ENCODE measurements around the gene CASKIN1. TPM values are rescaled to one million over a fixed set of nuclear protein-coding genes. Genes with fewer than 3 reads are reported as not detected.

The CASKIN1 gene
- total and polyA plus RNA-seq, 4 experiments from 2014 or later = not detected

DNA sequence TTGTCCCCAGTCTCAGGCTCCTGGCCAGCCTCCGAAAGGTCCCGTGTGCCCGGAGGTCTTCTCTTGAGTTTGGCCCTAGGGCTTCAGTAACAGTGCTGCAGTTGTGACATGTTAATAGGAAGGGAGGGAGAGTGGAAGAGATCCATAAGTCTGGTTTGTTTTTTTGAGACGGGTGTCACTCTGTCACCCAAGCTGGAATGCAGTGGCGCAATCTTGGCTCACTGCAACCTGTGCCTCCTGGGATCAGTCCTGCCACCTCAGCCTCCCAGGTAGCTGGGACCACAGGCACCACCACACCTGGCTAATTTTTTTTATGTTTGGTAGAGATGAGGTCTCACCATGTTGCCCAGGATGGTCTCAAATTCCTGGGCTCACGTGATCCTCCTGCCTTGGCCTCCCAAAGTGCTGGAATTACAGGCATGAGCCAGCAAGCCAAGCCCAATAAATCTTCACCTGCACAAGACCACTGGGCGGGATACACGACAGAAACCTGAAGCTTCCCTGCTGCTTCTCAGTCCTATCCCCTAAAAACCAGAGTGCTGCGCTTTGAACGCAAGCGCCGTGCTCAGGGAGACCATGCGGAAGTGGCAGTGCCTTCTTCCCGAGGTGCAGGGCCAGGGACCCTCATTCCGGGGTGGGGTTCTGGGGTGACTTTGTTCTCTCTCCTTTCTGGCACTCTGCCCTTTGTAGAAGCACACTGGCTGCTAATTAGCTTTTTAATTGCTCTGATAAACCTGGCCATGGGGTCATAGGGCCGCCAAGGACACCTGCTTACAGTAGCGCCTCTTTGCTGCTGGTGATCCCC lies 29.9 kb downstream of the CASKIN1 start:
- Mint-ChIP-seq H3K9me3 (no peaks in the 10 kb centered on the region), H3K36me3 (peaks cover 3 to 5% of the 10 kb centered on the region in 2 donors), H3K4me3 (peak overlapping the region in 1 of 8 donors; percentile 20), H3K27ac (peak overlapping the region in 3 of 7 donors; percentile 7 to 76 (median 15)), H3K4me1 (peaks cover 0 to 4% (median 1%) of the 10 kb centered on the region in 4 donors), H3K27me3 (no peaks in the 10 kb centered on the region)
- H3K9me3 ChIP-seq (ENCODE audit: control insufficient read depth in 1 of 2, low read length in 2 of 2) = no peaks in the 10 kb centered on the region
- H3K27me3 ChIP-seq (ENCODE audit: insufficient read depth, low read length) = no peaks in the 10 kb centered on the region
- H3K4me3 ChIP-seq (ENCODE audit: low read length in 2 of 2) = no peak overlapping the region
- POLR2A ChIA-PET (ENCODE audit: partially characterized antibody) = interaction anchor here (1.1 kb wide), 1 partner anchor 11 kb away, joined by 3 read pairs; the partner anchor contains the start of gene TRAF7
- no peak for DNase-seq
- intact Hi-C loops (cut with micrococcal nuclease) = no loop called here
- CTCF ChIA-PET (ENCODE audit: partially characterized antibody) = no interaction called here
- no peak overlapping the region for H3K27ac ChIP-seq (ENCODE audit: low read depth, low read length)
- H3K4me1 ChIP-seq (ENCODE audit: insufficient read depth, low read length) = no peaks in the 10 kb centered on the region
- H3K36me3 ChIP-seq (ENCODE audit: insufficient read depth, low read length) = peaks cover 9% of the 10 kb centered on the region

DNA sequence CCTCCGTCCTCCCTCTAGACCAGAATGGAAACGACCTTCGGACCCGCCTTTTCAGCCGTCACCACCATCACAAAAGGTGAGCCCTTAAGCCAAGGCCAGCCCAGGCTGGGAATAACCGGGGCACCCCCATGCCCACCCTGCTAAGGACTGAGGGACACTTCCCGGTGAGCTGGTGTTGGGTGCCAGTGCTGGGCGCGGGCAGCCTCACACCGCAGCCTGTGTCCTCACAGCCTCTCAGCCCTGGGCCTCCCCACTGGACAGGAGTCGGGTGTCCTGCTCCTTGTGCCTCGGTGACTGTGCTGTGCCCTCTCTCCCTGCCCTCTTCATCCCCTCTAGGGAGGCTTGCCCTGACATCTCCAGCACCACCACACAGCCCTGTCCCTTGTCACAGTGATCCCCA lies 30.5 kb downstream of the CASKIN1 start:
- peak overlapping the region in 1 of 8 donors; percentile 20 for H3K4me3 Mint-ChIP-seq
- no peak overlapping the region for H3K27ac ChIP-seq (ENCODE audit: low read depth, low read length)
- H3K4me1 ChIP-seq (ENCODE audit: insufficient read depth, low read length) = no peaks in the 10 kb centered on the region
- no peaks in the 10 kb centered on the region for H3K27me3 ChIP-seq (ENCODE audit: insufficient read depth, low read length)
- ChIA-PET CTCF (ENCODE audit: partially characterized antibody) (no interaction called here), POLR2A (ENCODE audit: partially characterized antibody) (interaction anchor here (1.1 kb wide), 1 partner anchor 10 kb away, joined by 3 read pairs; the partner anchor contains the start of gene TRAF7)
- peak overlapping the region in 2 of 7 donors; percentile 7 to 76 for H3K27ac Mint-ChIP-seq
- H3K9me3 Mint-ChIP-seq = no peaks in the 10 kb centered on the region
- no peak for DNase-seq
- H3K4me1 Mint-ChIP-seq = peaks cover 0 to 4% (median 1%) of the 10 kb centered on the region in 4 donors
- no peaks in the 10 kb centered on the region for H3K27me3 Mint-ChIP-seq
- H3K4me3 ChIP-seq (ENCODE audit: low read length in 2 of 2) = no peak overlapping the region
- peaks cover 3 to 5% of the 10 kb centered on the region in 2 donors for H3K36me3 Mint-ChIP-seq
- H3K9me3 ChIP-seq (ENCODE audit: control insufficient read depth in 1 of 2, low read length in 2 of 2) = no peaks in the 10 kb centered on the region
- H3K36me3 ChIP-seq (ENCODE audit: insufficient read depth, low read length) = peaks cover 9% of the 10 kb centered on the region
- intact Hi-C loops (cut with micrococcal nuclease) = no loop called here

DNA sequence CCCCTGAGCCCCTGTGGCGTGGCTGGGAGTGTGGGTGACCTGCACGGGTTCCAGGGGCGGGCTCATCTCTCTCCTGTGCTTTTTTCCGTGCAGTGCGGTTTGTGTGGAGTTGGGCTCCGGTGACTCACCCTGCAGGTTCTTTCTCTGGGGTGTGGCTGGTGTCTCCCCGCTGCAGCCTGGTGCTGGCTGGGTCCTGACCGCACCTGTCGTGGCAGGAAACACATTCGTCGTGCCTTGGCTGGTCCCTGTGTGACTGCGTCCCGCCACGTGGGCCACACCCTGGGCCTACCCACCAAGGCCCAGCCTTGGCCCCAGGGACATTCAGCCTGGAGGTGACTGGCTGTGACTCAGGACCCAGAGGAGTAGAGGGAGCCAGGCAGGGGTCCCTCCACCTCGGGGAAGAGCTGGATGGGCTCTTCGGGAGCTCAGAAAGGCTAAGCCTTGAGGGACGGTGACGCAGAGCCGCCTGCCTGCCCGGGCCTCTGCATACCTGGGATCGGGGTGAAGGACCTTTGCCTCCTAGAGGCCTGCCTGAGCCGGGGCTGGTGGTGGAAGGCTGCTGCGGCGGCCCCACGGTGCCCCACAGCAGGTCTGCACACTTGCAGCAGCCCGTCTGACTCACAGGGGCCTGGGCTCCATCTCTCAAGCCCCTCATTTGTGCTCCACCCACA lies 33.1 kb downstream of the CASKIN1 start:
- intact Hi-C loops (cut with micrococcal nuclease) = no loop called here
- Mint-ChIP-seq H3K4me3 (no peak overlapping the region), H3K36me3 (peaks cover 3 to 4% of the 10 kb centered on the region in 2 donors), H3K9me3 (no peaks in the 10 kb centered on the region), H3K27ac (peak overlapping the region in 4 of 7 donors; percentile 18 to 59 (median 52)), H3K4me1 (peaks cover 0 to 4% (median 1%) of the 10 kb centered on the region in 4 donors), H3K27me3 (no peaks in the 10 kb centered on the region)
- H3K27ac ChIP-seq (ENCODE audit: low read depth, low read length) = no peak overlapping the region
- DNase-seq = peak in 3 of 5 donors; percentile 29 to 67 (median 34)
- no peaks in the 10 kb centered on the region for H3K27me3 ChIP-seq (ENCODE audit: insufficient read depth, low read length)
- H3K4me3 ChIP-seq (ENCODE audit: low read length in 2 of 2) = no peak overlapping the region
- peaks cover 7% of the 10 kb centered on the region for H3K36me3 ChIP-seq (ENCODE audit: insufficient read depth, low read length)
- peaks cover 3% of the 10 kb centered on the region for H3K4me1 ChIP-seq (ENCODE audit: insufficient read depth, low read length)
- no peaks in the 10 kb centered on the region for H3K9me3 ChIP-seq (ENCODE audit: control insufficient read depth in 1 of 2, low read length in 2 of 2)
- POLR2A ChIA-PET (ENCODE audit: partially characterized antibody) = no interaction called here
- CTCF ChIA-PET (ENCODE audit: partially characterized antibody) = interaction anchor here (1.1 kb wide), 1 partner anchor 23 kb away, joined by 4 read pairs; no protein-coding TSS in a partner anchor

DNA sequence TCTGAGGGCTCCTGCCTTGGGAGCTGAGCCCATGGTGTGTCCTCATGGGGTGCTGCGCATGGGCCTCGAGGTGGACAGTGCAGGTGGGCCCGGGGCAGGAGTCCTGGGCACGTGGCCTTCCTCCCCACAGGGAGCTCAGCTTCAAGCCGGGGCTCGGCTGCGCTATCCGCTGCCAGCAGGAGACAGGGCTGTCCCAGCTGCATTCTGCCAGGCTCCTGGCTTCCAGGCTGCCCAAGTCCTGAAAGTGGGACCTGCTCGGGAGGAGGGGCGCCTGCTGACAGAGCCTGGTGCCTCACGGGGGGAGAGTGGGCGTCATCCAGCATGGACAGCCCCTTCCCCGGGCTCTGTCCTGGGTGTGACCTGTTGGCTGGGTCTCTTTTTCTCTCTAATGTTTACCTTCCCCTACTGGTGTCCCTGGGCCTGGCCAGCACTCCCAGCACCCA lies 33.7 kb downstream of the CASKIN1 start:
- ChIA-PET CTCF (ENCODE audit: partially characterized antibody) (interaction anchor here (1.1 kb wide), 1 partner anchor 22 kb away, joined by 4 read pairs; no protein-coding TSS in a partner anchor), POLR2A (ENCODE audit: partially characterized antibody) (interaction anchor here (1.0 kb wide), 1 partner anchor 198 kb away, joined by 3 read pairs; the partner anchor contains the start of gene RPS2)
- no peak for DNase-seq
- Histone ChIP-seq H3K4me1 (ENCODE audit: insufficient read depth, low read length) (peaks cover 9% of the 10 kb centered on the region), H3K9me3 (ENCODE audit: control insufficient read depth in 1 of 2, low read length in 2 of 2) (no peaks in the 10 kb centered on the region), H3K27ac (ENCODE audit: low read depth, low read length) (no peak overlapping the region), H3K36me3 (ENCODE audit: insufficient read depth, low read length) (peaks cover under 1% of the 10 kb centered on the region), H3K27me3 (ENCODE audit: insufficient read depth, low read length) (no peaks in the 10 kb centered on the region), H3K4me3 (ENCODE audit: low read length in 2 of 2) (no peak overlapping the region)
- Mint-ChIP-seq H3K4me3 (no peak overlapping the region), H3K27ac (no peak overlapping the region), H3K36me3 (peaks cover 2 to 3% of the 10 kb centered on the region in 2 donors), H3K27me3 (no peaks in the 10 kb centered on the region), H3K9me3 (no peaks in the 10 kb centered on the region), H3K4me1 (peaks cover 0 to 7% (median 2%) of the 10 kb centered on the region in 4 donors)
- intact Hi-C loops (cut with micrococcal nuclease) = no loop called here

DNA sequence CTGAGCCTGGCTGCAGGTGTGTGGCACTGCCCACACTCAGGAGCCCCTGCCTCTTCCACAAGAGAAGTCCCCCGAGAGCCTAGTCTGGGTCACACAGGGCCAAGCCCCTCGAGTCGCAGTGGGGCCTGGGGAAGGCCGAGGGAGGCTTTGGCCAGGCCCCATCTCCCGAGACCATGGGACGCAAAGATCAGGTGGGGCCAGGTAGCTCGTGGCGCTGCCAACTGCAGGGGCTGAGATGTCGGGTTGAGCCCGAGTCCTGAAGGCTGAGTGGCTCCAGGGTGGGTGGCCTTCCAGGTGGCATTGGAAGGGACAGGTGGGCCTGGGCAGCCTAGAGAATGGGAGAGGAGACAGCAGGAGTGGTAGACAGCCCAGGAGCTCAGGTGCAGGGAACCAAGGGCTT lies 34.5 kb downstream of the CASKIN1 start:
- Histone ChIP-seq H3K4me3 (ENCODE audit: low read length in 2 of 2) (no peak overlapping the region), H3K27ac (ENCODE audit: low read depth, low read length) (no peak overlapping the region), H3K27me3 (ENCODE audit: insufficient read depth, low read length) (no peaks in the 10 kb centered on the region), H3K4me1 (ENCODE audit: insufficient read depth, low read length) (peaks cover 17% of the 10 kb centered on the region), H3K36me3 (ENCODE audit: insufficient read depth, low read length) (no peaks in the 10 kb centered on the region), H3K9me3 (ENCODE audit: control insufficient read depth in 1 of 2, low read length in 2 of 2) (no peaks in the 10 kb centered on the region)
- POLR2A ChIA-PET (ENCODE audit: partially characterized antibody) = interaction anchor here (1.0 kb wide), 1 partner anchor 197 kb away, joined by 3 read pairs; the partner anchor contains the start of gene RPS2
- H3K36me3 Mint-ChIP-seq = peaks cover 2 to 3% of the 10 kb centered on the region in 2 donors
- H3K4me3 Mint-ChIP-seq = peak overlapping the region in 1 of 8 donors; percentile 31
- no peaks in the 10 kb centered on the region for H3K9me3 Mint-ChIP-seq
- CTCF ChIA-PET (ENCODE audit: partially characterized antibody) = interaction anchor here (1.1 kb wide), 1 partner anchor 21 kb away, joined by 4 read pairs; no protein-coding TSS in a partner anchor
- no peaks in the 10 kb centered on the region for H3K27me3 Mint-ChIP-seq
- peak overlapping the region in 4 of 7 donors; percentile 29 to 81 (median 44) for H3K27ac Mint-ChIP-seq
- intact Hi-C loops (cut with micrococcal nuclease) = no loop called here
- no peak for DNase-seq
- peaks cover 4 to 15% (median 8%) of the 10 kb centered on the region in 4 donors for H3K4me1 Mint-ChIP-seq

DNA sequence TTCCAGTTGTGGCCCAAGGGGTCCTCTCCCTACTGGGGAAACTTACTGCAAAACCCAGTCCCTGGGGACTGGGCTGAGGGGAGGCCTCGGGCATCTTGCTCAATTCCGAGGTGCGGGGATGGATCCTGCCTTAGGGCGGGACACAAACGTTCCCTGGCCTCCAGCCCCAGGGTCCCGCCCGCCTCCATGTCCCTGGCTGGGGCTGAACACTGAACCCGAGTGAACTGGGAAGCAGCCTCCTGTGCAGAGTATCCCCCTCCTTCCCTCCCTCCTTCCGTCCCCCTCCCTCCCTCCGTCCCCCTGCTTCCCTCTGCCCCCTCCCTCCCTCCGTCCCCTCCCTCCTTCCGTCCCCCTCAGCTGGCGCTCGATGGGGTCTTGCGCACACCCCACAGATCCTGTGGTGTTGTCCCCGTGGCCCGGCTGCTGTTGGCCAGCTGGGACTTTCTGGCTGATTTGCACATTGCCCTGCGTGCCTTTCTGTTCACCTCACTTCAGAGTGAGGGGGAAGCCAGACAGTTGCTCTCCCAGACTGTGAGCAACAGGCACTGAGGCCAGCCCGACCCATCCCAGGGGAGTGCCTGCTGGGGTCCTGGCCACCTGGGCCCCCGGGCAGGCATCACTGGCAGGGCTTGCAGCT lies 35.4 kb downstream of the CASKIN1 start:
- Histone ChIP-seq H3K36me3 (ENCODE audit: insufficient read depth, low read length) (no peaks in the 10 kb centered on the region), H3K9me3 (ENCODE audit: control insufficient read depth in 1 of 2, low read length in 2 of 2) (no peaks in the 10 kb centered on the region), H3K27ac (ENCODE audit: low read depth, low read length) (no peak overlapping the region), H3K4me3 (ENCODE audit: low read length in 2 of 2) (no peak overlapping the region), H3K27me3 (ENCODE audit: insufficient read depth, low read length) (no peaks in the 10 kb centered on the region), H3K4me1 (ENCODE audit: insufficient read depth, low read length) (peaks cover 26% of the 10 kb centered on the region)
- H3K36me3 Mint-ChIP-seq = peaks cover under 1 to 5% of the 10 kb centered on the region in 2 donors
- no peak for DNase-seq
- intact Hi-C loops (cut with micrococcal nuclease) = no loop called here
- H3K4me3 Mint-ChIP-seq = no peak overlapping the region
- POLR2A ChIA-PET (ENCODE audit: partially characterized antibody) = no interaction called here
- H3K27me3 Mint-ChIP-seq = no peaks in the 10 kb centered on the region
- no peak overlapping the region for H3K27ac Mint-ChIP-seq
- H3K4me1 Mint-ChIP-seq = peaks cover 10 to 24% (median 16%) of the 10 kb centered on the region in 4 donors
- CTCF ChIA-PET (ENCODE audit: partially characterized antibody) = no interaction called here
- no peaks in the 10 kb centered on the region for H3K9me3 Mint-ChIP-seq
